ENCODE results near the gene TBC1D17.

Gene TBC1D17

GRCh38 chr19:49880162-49880869 is 2.8 kb downstream of the TBC1D17 start:
- TF ChIP-seq PPARA (CRISPR knock-in tag; IDR thresholded peaks at IDR 0.05; ENCODE audit: borderline replicate concordance) (no peak), POU6F1 (CRISPR knock-in tag; IDR thresholded peaks at IDR 0.05; ENCODE audit: borderline replicate concordance, low read depth) (no peak), TCF4 (CRISPR knock-in tag; IDR thresholded peaks at IDR 0.05; ENCODE audit: borderline replicate concordance) (no peak), CREB5 (CRISPR knock-in tag; IDR thresholded peaks at IDR 0.05; ENCODE audit: low read depth) (no peak), TOX (CRISPR knock-in tag; IDR thresholded peaks at IDR 0.05; ENCODE audit: borderline replicate concordance) (no peak), CSRNP3 (CRISPR knock-in tag; IDR thresholded peaks at IDR 0.05) (no peak), TSHZ2 (CRISPR knock-in tag; IDR thresholded peaks at IDR 0.05) (no peak), ZNF8 (CRISPR knock-in tag; IDR thresholded peaks at IDR 0.05) (no peak), CSDC2 (CRISPR knock-in tag; IDR thresholded peaks at IDR 0.05) (no peak), ZNF70 (CRISPR knock-in tag; IDR thresholded peaks at IDR 0.05) (no peak), ZNF565 (CRISPR knock-in tag; conservative IDR thresholded peaks at IDR 0.05; ENCODE audit: low read depth) (no peak)
- ATAC-seq: no peak

GRCh38 chr19:49881186-49881585 is 3.7 kb downstream of the TBC1D17 start:
- no peak for ATAC-seq
- no peak for TF ChIP-seq OSR1 (CRISPR knock-in tag; IDR thresholded peaks at IDR 0.05)
- TF ChIP-seq TSHZ2 (CRISPR knock-in tag; IDR thresholded peaks at IDR 0.05): no peak
- TF ChIP-seq ZNF70 (CRISPR knock-in tag; IDR thresholded peaks at IDR 0.05): no peak
- TF ChIP-seq SNAI2 (CRISPR knock-in tag; IDR thresholded peaks at IDR 0.05): no peak
- TF ChIP-seq CSRNP3 (CRISPR knock-in tag; IDR thresholded peaks at IDR 0.05): no peak
- TF ChIP-seq TCF4 (CRISPR knock-in tag; IDR thresholded peaks at IDR 0.05; ENCODE audit: borderline replicate concordance): no peak
- no peak for TF ChIP-seq ZFP30 (CRISPR knock-in tag; IDR thresholded peaks at IDR 0.05)
- TF ChIP-seq ESRRG (CRISPR knock-in tag; IDR thresholded peaks at IDR 0.05): no peak
- TF ChIP-seq PPARA (CRISPR knock-in tag; IDR thresholded peaks at IDR 0.05; ENCODE audit: borderline replicate concordance): no peak
- TF ChIP-seq RARB (CRISPR knock-in tag; IDR thresholded peaks at IDR 0.05): no peak
- TF ChIP-seq PATZ1 (CRISPR knock-in tag; IDR thresholded peaks at IDR 0.05; ENCODE audit: borderline replicate concordance): no peak
- no peak for TF ChIP-seq POU6F1 (CRISPR knock-in tag; IDR thresholded peaks at IDR 0.05; ENCODE audit: borderline replicate concordance, low read depth)
- TF ChIP-seq ARNTL (CRISPR knock-in tag; IDR thresholded peaks at IDR 0.05; ENCODE audit: borderline replicate concordance, low read depth): no peak
- TF ChIP-seq CSDC2 (CRISPR knock-in tag; IDR thresholded peaks at IDR 0.05): no peak
- no peak for TF ChIP-seq ISL1 (CRISPR knock-in tag; IDR thresholded peaks at IDR 0.05)
- no peak for TF ChIP-seq ZFP3 (CRISPR knock-in tag; IDR thresholded peaks at IDR 0.05)
- TF ChIP-seq ZNF565 (CRISPR knock-in tag; conservative IDR thresholded peaks at IDR 0.05; ENCODE audit: low read depth): no peak
- TF ChIP-seq TOX (CRISPR knock-in tag; IDR thresholded peaks at IDR 0.05; ENCODE audit: borderline replicate concordance): no peak
- TF ChIP-seq BACH2 (CRISPR knock-in tag; IDR thresholded peaks at IDR 0.05; ENCODE audit: borderline replicate concordance): no peak

Data from SK-N-SH treated with all-trans-retinoic acid at 6 μM for 48 hours (cell line).